A549 (cell line): Measurements from ENCODE around the gene DOK7.

ENCODE experiments used
- CEBPB ChIP-seq, 2 experiments: fragments of >200 bp in 1 of 2; sonication (Bioruptor Twin) in 1 of 2; formaldehyde crosslinking in 1 of 2; IDR thresholded peaks; 2 replicates each; pipeline ENCODE4 v1.6.1; 2012 to 2016
- CTCF ChIP-seq: fragments of >200 bp; sonication (Bioruptor Twin); formaldehyde crosslinking; IDR thresholded peaks from 3 replicates; pipeline ENCODE4 v1.5.1; 2016
- EP300 ChIP-seq, 2 experiments: fragments of >200 bp; sonication (Bioruptor Twin); formaldehyde crosslinking; IDR thresholded peaks; 2 replicates in 1 of 2; 3 replicates in 1 of 2; pipeline ENCODE4 v1.6.1; 2016 to 2017
- HMGXB4 ChIP-seq: fragments of 250-450 bp; sonication (Bioruptor Pico); IDR thresholded peaks from 2 replicates; pipeline ENCODE4 v1.5.0; 2021; ENCODE audit warnings: mild to moderate bottlenecking, moderate library complexity, borderline replicate concordance
- MAX ChIP-seq: IDR thresholded peaks from 2 replicates; pipeline ENCODE4 v1.6.1; 2012
- NR3C1 ChIP-seq: fragments of >200 bp; sonication (Bioruptor Twin); formaldehyde crosslinking; IDR thresholded peaks from 3 replicates; pipeline ENCODE4 v1.6.1; 2017
- PHF8 ChIP-seq: fragments of 200-600 bp; sonication (generic); IDR thresholded peaks from 2 replicates; pipeline ENCODE4 v1.6.1; 2016; ENCODE audit warnings: low read depth, mild to moderate bottlenecking, antibody characterized with exemption, moderate library complexity, borderline replicate concordance
- POLR2A ChIP-seq: IDR thresholded peaks from 2 replicates; pipeline ENCODE4 v1.6.1; 2012; ENCODE audit warnings: mild to moderate bottlenecking, low read length
- RARB ChIP-seq: fragments of 250-450 bp; sonication (Bioruptor Pico); IDR thresholded peaks from 2 replicates; pipeline ENCODE4 v1.8.0; 2021; ENCODE audit warnings: mild to moderate bottlenecking, moderate library complexity
- RCOR1 ChIP-seq: fragments of 150-350 bp; IDR thresholded peaks from 2 replicates; pipeline ENCODE4 v1.6.1; 2014; ENCODE audit warnings: antibody characterized with exemption, low read length, low read depth
- REST ChIP-seq: fragments of 200-600 bp; sonication (generic); IDR thresholded peaks from 2 replicates; pipeline ENCODE4 v1.6.1; 2016; ENCODE audit warnings: antibody characterized with exemption, mild to moderate bottlenecking, moderate library complexity
- RFX5 ChIP-seq: fragments of 450-650 bp; IDR thresholded peaks from 2 replicates; pipeline ENCODE4 v1.7.1; 2014; ENCODE audit warnings: antibody characterized with exemption, mild to moderate bottlenecking, moderate library complexity

GRCh38 chr4:3420606-3420955, 42.5 kb upstream of the DOK7 start:
- TF ChIP-seq CTCF (no peak), RARB (CRISPR knock-in tag) (no peak), POLR2A (no peak), PHF8 (no peak), RFX5 (no peak), RCOR1 (no peak), NR3C1 (no peak), EP300 (IDR thresholded peaks at IDR 0.05) (no peak), HMGXB4 (CRISPR knock-in tag) (no peak), MAX (no peak), REST (no peak), CEBPB (IDR thresholded peaks at IDR 0.05) (no peak)
